ENCODE measurements around the gene KCNK16.
"Not testable (repeated sequence)": the region's sequence is repeated elsewhere in the genome, so short reads cannot be mapped to it uniquely, and the experiment has no call there.

KCNK16 gene

GRCh38 chr6:39295611-39296011 lies 26.9 kb downstream of the KCNK16 start:
- no peak for TF ChIP-seq CTCF (conservative IDR thresholded peaks at IDR 0.05; ENCODE audit: low read depth, low read length)
- no peak overlapping the region for H3K4me3 ChIP-seq (ENCODE audit: low read length)
- DNase-seq (ENCODE audit: low read depth), result no peak

GRCh38 chr6:39294899-39295298 lies 27.6 kb downstream of the KCNK16 start:
- no peak for TF ChIP-seq CTCF (conservative IDR thresholded peaks at IDR 0.05; ENCODE audit: low read depth, low read length)
- no peak for DNase-seq (ENCODE audit: low read depth)
- H3K4me3 ChIP-seq (ENCODE audit: low read length), result no peak overlapping the region

GRCh38 chr6:39294133-39294532 lies 28.4 kb downstream of the KCNK16 start:
- no peak for TF ChIP-seq CTCF (conservative IDR thresholded peaks at IDR 0.05; ENCODE audit: low read depth, low read length)
- no peak for DNase-seq (ENCODE audit: low read depth)
- H3K4me3 ChIP-seq (ENCODE audit: low read length), result no peak overlapping the region

GRCh38 chr6:39292637-39293036 lies 29.9 kb downstream of the KCNK16 start:
- H3K4me3 ChIP-seq (ENCODE audit: low read length), result no peak overlapping the region
- TF ChIP-seq CTCF (conservative IDR thresholded peaks at IDR 0.05; ENCODE audit: low read depth, low read length), result no peak
- DNase-seq (ENCODE audit: low read depth), result no peak

GRCh38 chr6:39289490-39289889 lies 33.0 kb downstream of the KCNK16 start:
- no peak overlapping the region for H3K4me3 ChIP-seq (ENCODE audit: low read length)
- no peak for DNase-seq (ENCODE audit: low read depth)
- no peak for TF ChIP-seq CTCF (conservative IDR thresholded peaks at IDR 0.05; ENCODE audit: low read depth, low read length)

GRCh38 chr6:39287601-39288000 lies 34.9 kb downstream of the KCNK16 start:
- no peak for DNase-seq (ENCODE audit: low read depth)
- H3K4me3 ChIP-seq (ENCODE audit: low read length), result no peak overlapping the region
- no peak for TF ChIP-seq CTCF (conservative IDR thresholded peaks at IDR 0.05; ENCODE audit: low read depth, low read length)

- H3K4me3 ChIP-seq (ENCODE audit: low read length); DNase-seq (ENCODE audit: low read depth): not testable (repeated sequence)
Measured at GRCh38 chr6:39286596-39286995, 35.9 kb downstream of the KCNK16 start.

- DNase-seq (ENCODE audit: low read depth), result no peak
- no peak for TF ChIP-seq CTCF (conservative IDR thresholded peaks at IDR 0.05; ENCODE audit: low read depth, low read length)
- no peak overlapping the region for H3K4me3 ChIP-seq (ENCODE audit: low read length)
Measured at GRCh38 chr6:39282774-39283173, 39.7 kb downstream of the KCNK16 start.

Measured in retinal pigment epithelial cell (primary cell).